IPS-20b (cell line): ENCODE measurements around the gene KRT73.

Source experiments
- H3K27ac ChIP-seq: one replicate; pipeline ENCODE4 v1.5.1; 2013; ENCODE audit warnings: low read length
- H3K27me3 ChIP-seq: 2 replicates; pipeline ENCODE4 v1.6.1; 2013; ENCODE audit warnings: mild to moderate bottlenecking, low read length, inconsistent platforms; ENCODE audit not compliant: insufficient read depth
- H3K36me3 ChIP-seq: 2 replicates; pipeline ENCODE4 v1.6.1; 2013; ENCODE audit warnings: low read depth, mild to moderate bottlenecking, inconsistent platforms, low read length, moderate library complexity; ENCODE audit not compliant: insufficient read depth
- H3K4me1 ChIP-seq: 2 replicates; pipeline ENCODE4 v1.6.1; 2013; ENCODE audit warnings: mild to moderate bottlenecking, control low read depth, inconsistent platforms, low read length, moderate library complexity; ENCODE audit not compliant: insufficient read depth
- H3K4me3 ChIP-seq: 2 replicates; pipeline ENCODE4 v1.5.1; 2013; ENCODE audit warnings: mild to moderate bottlenecking, low read length, inconsistent platforms
- H3K9ac ChIP-seq: 2 replicates; pipeline ENCODE4 v1.6.1; 2013; ENCODE audit warnings: low read depth, mild to moderate bottlenecking, inconsistent platforms, low read length, moderate library complexity
- H3K9me3 ChIP-seq: 2 replicates; pipeline ENCODE4 v1.6.1; 2013; ENCODE audit warnings: mild to moderate bottlenecking, low read depth, low read length, inconsistent platforms; ENCODE audit not compliant: insufficient read depth

The KRT73 gene

GRCh38 chr12:52559979-52560378 is 58.4 kb downstream of the KRT73 start:
- Histone ChIP-seq H3K4me3 (no peak overlapping the region), H3K27me3 (no peaks in the 10 kb centered on the region), H3K36me3 (no peaks in the 10 kb centered on the region), H3K9ac (no peak overlapping the region), H3K27ac (no peak overlapping the region), H3K4me1 (no peaks in the 10 kb centered on the region), H3K9me3 (no peaks in the 10 kb centered on the region)

- Histone ChIP-seq H3K9me3 (no peaks in the 10 kb centered on the region), H3K36me3 (no peaks in the 10 kb centered on the region), H3K4me1 (no peaks in the 10 kb centered on the region), H3K27me3 (no peaks in the 10 kb centered on the region), H3K9ac (no peak overlapping the region), H3K4me3 (no peak overlapping the region), H3K27ac (no peak overlapping the region)
These were observed 59.4 kb downstream of the KRT73 start for GRCh38 chr12:52558781-52559445.
